Measurements from ENCODE around the gene IL25. TPM values are rescaled to one million over a fixed set of nuclear protein-coding genes. Genes with fewer than 3 reads are reported as not detected.

IL25 gene
- total and polyA plus RNA-seq, 2 of the 13 experiments (the other 11 are each of a cell fraction or from before 2014, with no cell fraction given) = not detected

DNA sequence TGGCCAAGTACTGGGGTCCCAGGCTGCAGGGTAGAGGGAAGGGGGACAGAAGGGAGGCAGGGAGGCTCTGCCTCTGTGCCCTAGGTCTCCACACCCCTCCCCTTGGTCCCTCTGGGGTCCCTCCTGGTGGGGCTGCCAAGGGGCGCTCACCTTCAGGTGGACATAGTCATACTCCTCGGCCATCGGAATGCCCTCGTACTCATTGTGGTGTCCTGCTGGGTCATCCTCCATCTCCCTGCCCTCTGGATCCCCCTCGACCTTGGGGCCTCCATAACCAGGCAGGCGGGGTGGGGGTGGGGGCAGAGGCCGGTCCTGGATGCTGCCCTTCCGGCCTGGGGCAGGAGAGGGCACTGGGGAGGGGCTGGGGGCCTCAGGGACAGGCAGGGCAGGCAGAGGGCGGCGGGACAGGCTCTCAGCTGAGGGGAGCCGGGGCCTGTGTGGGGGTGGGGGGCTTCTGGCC lies 13.4 kb upstream of the IL25 start (continued):
- peak; percentile 57 for TF ChIP-seq PAXIP1 (CRISPR knock-in tag; conservative IDR thresholded peaks at IDR 0.05)

DNA sequence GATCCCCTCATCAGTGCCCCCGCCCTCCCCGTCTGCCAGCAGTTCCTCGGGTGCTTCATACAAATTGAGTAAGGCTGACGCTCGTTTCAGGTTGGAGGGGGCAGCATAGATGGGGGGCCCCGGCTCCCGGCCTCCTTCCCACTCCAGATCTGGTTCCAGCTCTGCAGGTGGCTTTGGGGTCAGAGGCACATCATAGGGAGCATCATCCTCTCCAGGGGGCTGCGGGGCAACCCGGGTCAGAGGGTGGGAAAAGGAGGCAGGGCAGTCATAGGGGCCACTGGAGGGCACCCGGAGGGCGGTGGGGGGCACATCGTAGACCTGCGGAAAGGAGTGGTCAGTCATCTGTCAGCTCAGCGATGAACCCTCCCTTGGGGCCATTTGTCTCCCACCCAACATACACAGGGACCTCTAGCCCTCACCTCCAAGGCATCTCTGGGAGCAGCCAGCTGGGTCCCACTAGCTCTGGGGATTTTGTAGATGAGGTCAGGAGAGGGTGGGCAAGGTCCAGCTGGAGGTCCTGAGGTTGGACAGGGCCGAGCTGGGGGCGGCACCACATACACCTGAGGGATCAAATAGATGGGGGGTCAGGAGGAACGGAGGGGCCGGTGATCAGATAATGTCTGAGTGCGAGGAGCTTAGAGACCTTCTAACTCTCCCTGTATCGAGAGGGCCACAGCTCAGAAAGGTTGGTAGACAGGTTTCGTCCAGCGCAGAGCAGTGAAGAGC lies 12.7 kb upstream of the IL25 start:
- ATAC-seq (peak; percentile 1; the same call in 1 of the 3 replicates), FAIRE-seq (no peak), DNase-seq (ENCODE audit: low spot score) (no peak)
- Histone ChIP-seq H3K27me3 (ENCODE audit: control insufficient read depth in 1 of 2, insufficient read depth in 2 of 2, low read length in 2 of 2) (peaks cover 46 to 93% of the 10 kb centered on the region in 2 experiments), H3K79me2 (ENCODE audit: insufficient read depth, low read length) (no peaks in the 10 kb centered on the region), H4K20me1 (ENCODE audit: insufficient read depth, low read length) (no peaks in the 10 kb centered on the region), H3K36me3 (replicated peaks in 1 of 2; ENCODE audit: control insufficient read depth in 1 of 2, insufficient read depth in 2 of 2, low read length in 2 of 2) (no peaks in the 10 kb centered on the region), H3K27ac (ENCODE audit: extremely low read length, insufficient read depth, low read length) (no peak overlapping the region), H3K9me3 (ENCODE audit: low read length) (no peaks in the 10 kb centered on the region), H2AFZ (ENCODE audit: low read length) (no peak overlapping the region), H3K4me1 (ENCODE audit: insufficient read depth, low read length) (peaks cover 30% of the 10 kb centered on the region), H3K9ac (ENCODE audit: insufficient read depth, low read depth, low read length) (no peak overlapping the region), H3K4me2 (ENCODE audit: low read depth, low read length) (no peak overlapping the region), H3K4me3 (replicated peaks in 1 of 3; ENCODE audit: insufficient read depth in 1 of 3, low read depth in 2 of 3, low read length in 3 of 3) (no peak overlapping the region)
- 40% methylated on average over 22 of the region's 22 CpGs for WGBS (ENCODE audit: low lambda C conversion rate)
- no TSS peak for BruUV-seq (replicated peaks)
- POLR2A ChIA-PET = interaction anchor here (0.6 to 1.6 kb wide), 3 partner anchors 20 to 38 kb away, joined by 3 to 11 read pairs (median 3); partner anchors contain the start of gene PABPN1
- intact Hi-C loops (cut with micrococcal nuclease; ENCODE audit: unreplicated experiment) (loop anchor here (2.0 kb wide), 1 partner anchor 31 kb away; no protein-coding TSS in a partner anchor), in situ Hi-C loops (cut with HindIII; ENCODE audit: extremely low pct_ligation_motif_present, low pct_unique_long_range_greater_than_20kb) (no loop called here)
- CTCF ChIA-PET (ENCODE audit: low intra/inter-chr PET ratio, low total read pairs) = interaction anchor here (1.7 to 1.8 kb wide), 2 partner anchors 32 to 94 kb away, joined by 5 to 7 read pairs; no protein-coding TSS in a partner anchor
- TF ChIP-seq BCL3 (CRISPR knock-in tag; IDR thresholded peaks at IDR 0.05) (0 out of 2 replicates have a peak, but pooled peaks have one; percentile 23), NFKBIZ (CRISPR knock-in tag; IDR thresholded peaks at IDR 0.05) (no peak), FOXO4 (CRISPR knock-in tag; conservative IDR thresholded peaks at IDR 0.05) (0 out of 2 replicates have a peak, but pooled peaks have one; percentile 77), SATB2 (CRISPR knock-in tag; IDR thresholded peaks at IDR 0.05) (no peak), GABPB1 (CRISPR knock-in tag; IDR thresholded peaks at IDR 0.05) (peak; percentile 9; the same call in 1 of the 2 replicates), ZUFSP (CRISPR knock-in tag; IDR thresholded peaks at IDR 0.05; ENCODE audit: borderline replicate concordance) (no peak), ZNF224 (CRISPR knock-in tag; IDR thresholded peaks at IDR 0.05) (no peak), HNRNPLL (IDR thresholded peaks at IDR 0.05; ENCODE audit: low read depth, low read length, poor library complexity, severe bottlenecking) (peak; percentile 8), ZNF33B (CRISPR knock-in tag; IDR thresholded peaks at IDR 0.05) (no peak), IRX3 (CRISPR knock-in tag; IDR thresholded peaks at IDR 0.05; ENCODE audit: borderline replicate concordance, low read depth) (no peak)

Measured in HepG2 (cell line).